H1 (cell line): ENCODE data around the gene TPRKB.

ENCODE experiments used
- CEBPB ChIP-seq: IDR thresholded peaks from 2 replicates; pipeline ENCODE4 v1.6.1; 2012; ENCODE audit warnings: low read depth, low read length
- RFX5 ChIP-seq: IDR thresholded peaks from 2 replicates; pipeline ENCODE4 v1.6.1; 2011; ENCODE audit warnings: low read depth, low read length, improper control_type of control experiment, borderline replicate concordance
- TF ChIP-seq, protein P1 (sequence below), 3 experiments: IDR thresholded peaks; 1 replicate in 2 of 3; 2 replicates in 1 of 3; pipeline versions ENCODE4 v1.5.1 to v1.6.1; 2011; ENCODE audit warnings: low read length in 3 of 3, mild to moderate bottlenecking in 3 of 3, inconsistent platforms in 2 of 3, low read depth in 1 of 3, moderate library complexity in 1 of 3; ENCODE audit not compliant: insufficient read depth in 1 of 3; ENCODE audit errors: control extremely low read depth in 1 of 3
- TF ChIP-seq, protein P2 (sequence below): IDR thresholded peaks from 2 replicates; pipeline ENCODE4 v1.6.1; 2012; ENCODE audit warnings: low read length, inconsistent platforms

DNA sequence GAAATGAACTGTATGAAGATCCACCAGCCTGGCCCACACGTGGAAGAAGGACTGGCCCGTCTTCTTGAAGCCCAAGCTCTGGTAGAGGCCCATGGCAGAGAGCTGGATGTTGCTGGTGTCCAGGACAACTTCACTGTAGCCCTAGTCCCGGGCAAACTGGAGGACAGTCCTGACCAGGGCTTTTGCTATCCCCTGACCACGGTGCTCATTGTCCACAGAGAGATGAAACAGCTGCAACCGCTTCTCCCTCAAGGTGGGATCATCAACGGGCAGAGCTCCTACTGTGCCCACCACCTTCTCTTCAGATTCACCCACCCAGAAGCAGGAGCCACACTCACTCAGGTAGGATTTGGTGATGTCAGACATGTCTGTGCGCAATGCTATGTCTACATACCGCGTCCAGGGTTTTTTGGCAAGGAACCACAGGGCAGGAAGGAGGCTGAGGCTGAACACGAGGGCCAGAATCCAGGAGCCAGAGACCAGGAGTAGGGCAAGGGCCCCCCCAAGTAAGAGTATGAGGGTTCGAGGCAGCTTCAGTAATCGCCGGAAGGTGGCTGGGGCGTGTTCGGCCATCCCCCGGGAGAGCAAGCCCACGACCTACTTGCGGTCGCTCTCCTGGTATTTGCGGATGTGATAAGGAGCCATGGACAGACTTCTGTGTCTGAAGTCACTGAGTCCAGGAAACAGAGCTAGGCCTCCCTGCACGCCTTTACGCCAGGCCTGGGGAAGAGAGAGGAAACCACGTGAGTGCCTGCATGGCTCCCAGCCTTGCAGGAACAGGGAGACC lies 36.3 kb downstream of the TPRKB start:
- TF ChIP-seq, protein P1, sequence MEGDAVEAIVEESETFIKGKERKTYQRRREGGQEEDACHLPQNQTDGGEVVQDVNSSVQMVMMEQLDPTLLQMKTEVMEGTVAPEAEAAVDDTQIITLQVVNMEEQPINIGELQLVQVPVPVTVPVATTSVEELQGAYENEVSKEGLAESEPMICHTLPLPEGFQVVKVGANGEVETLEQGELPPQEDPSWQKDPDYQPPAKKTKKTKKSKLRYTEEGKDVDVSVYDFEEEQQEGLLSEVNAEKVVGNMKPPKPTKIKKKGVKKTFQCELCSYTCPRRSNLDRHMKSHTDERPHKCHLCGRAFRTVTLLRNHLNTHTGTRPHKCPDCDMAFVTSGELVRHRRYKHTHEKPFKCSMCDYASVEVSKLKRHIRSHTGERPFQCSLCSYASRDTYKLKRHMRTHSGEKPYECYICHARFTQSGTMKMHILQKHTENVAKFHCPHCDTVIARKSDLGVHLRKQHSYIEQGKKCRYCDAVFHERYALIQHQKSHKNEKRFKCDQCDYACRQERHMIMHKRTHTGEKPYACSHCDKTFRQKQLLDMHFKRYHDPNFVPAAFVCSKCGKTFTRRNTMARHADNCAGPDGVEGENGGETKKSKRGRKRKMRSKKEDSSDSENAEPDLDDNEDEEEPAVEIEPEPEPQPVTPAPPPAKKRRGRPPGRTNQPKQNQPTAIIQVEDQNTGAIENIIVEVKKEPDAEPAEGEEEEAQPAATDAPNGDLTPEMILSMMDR (IDR thresholded peaks at IDR 0.05; ENCODE audit: control extremely low read depth in 1 of 3, insufficient read depth in 1 of 3, low read depth in 1 of 3, low read length in 3 of 3), result no peak
- TF ChIP-seq, protein P2, sequence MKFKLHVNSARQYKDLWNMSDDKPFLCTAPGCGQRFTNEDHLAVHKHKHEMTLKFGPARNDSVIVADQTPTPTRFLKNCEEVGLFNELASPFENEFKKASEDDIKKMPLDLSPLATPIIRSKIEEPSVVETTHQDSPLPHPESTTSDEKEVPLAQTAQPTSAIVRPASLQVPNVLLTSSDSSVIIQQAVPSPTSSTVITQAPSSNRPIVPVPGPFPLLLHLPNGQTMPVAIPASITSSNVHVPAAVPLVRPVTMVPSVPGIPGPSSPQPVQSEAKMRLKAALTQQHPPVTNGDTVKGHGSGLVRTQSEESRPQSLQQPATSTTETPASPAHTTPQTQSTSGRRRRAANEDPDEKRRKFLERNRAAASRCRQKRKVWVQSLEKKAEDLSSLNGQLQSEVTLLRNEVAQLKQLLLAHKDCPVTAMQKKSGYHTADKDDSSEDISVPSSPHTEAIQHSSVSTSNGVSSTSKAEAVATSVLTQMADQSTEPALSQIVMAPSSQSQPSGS, result no peak
- TF ChIP-seq RFX5 (no peak), CEBPB (no peak)
